ENCODE results near the gene TAX1BP1. TPM values are rescaled to one million over a fixed set of nuclear protein-coding genes. Genes with fewer than 3 reads are reported as not detected.

TAX1BP1 gene
- total and polyA plus RNA-seq, 2 of the 13 experiments (the other 11 are each of a cell fraction or from before 2014, with no cell fraction given) = 95.2 to 98.9 TPM

DNA sequence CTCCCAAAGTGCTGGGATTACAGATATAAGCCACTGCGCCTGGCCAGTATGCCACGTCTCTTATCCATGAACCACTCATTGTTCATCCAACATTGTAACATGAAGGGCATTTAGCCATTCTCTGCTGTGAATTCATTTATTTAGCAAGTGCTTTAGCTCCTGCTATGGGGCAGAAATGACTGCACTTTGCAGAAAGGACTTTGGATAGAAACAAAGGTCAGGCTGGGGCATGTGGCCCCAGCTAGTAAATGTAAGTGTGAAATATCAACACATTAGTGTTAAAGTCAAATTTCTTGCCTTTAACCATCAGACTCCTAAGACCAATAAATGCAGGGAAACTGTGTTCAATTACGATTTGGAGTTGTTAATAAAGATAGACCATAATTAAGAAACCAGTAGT, 27.7 kb upstream of the TAX1BP1 start:
- Histone ChIP-seq H3K36me3 (replicated peaks in 1 of 2; ENCODE audit: control insufficient read depth in 1 of 2, insufficient read depth in 2 of 2, low read length in 2 of 2) (no peaks in the 10 kb centered on the region), H3K4me2 (ENCODE audit: low read depth, low read length) (no peak overlapping the region), H3K27me3 (ENCODE audit: control insufficient read depth in 1 of 2, insufficient read depth in 2 of 2, low read length in 2 of 2) (no peaks in the 10 kb centered on the region), H3K27ac (ENCODE audit: extremely low read length, insufficient read depth, low read length) (no peak overlapping the region), H3K4me1 (ENCODE audit: insufficient read depth, low read length) (peaks cover 58% of the 10 kb centered on the region), H3K4me3 (replicated peaks in 1 of 3; ENCODE audit: insufficient read depth in 1 of 3, low read depth in 2 of 3, low read length in 3 of 3) (no peak overlapping the region), H4K20me1 (ENCODE audit: insufficient read depth, low read length) (no peaks in the 10 kb centered on the region), H3K9ac (ENCODE audit: insufficient read depth, low read depth, low read length) (no peak overlapping the region), H2AFZ (ENCODE audit: low read length) (no peak overlapping the region), H3K79me2 (ENCODE audit: insufficient read depth, low read length) (no peaks in the 10 kb centered on the region), H3K9me3 (ENCODE audit: low read length) (no peaks in the 10 kb centered on the region)
- DNase-seq (ENCODE audit: low spot score) (no peak), ATAC-seq (no peak), FAIRE-seq (no peak)
- CTCF ChIA-PET (ENCODE audit: low intra/inter-chr PET ratio, low total read pairs) = no interaction called here
- POLR2A ChIA-PET = no interaction called here
- BruUV-seq (replicated peaks) = no TSS peak
- WGBS (ENCODE audit: low lambda C conversion rate) = 82% methylated on average over 3 of the region's 3 CpGs
- intact Hi-C loops (cut with micrococcal nuclease; ENCODE audit: unreplicated experiment) (no loop called here), in situ Hi-C loops (cut with HindIII; ENCODE audit: extremely low pct_ligation_motif_present, low pct_unique_long_range_greater_than_20kb) (no loop called here)
- TF ChIP-seq RCOR2 (CRISPR knock-in tag; IDR thresholded peaks at IDR 0.05) (no peak), HNF4A (CRISPR knock-in tag; IDR thresholded peaks at IDR 0.05) (peak; percentile 76), NCOR1 (IDR thresholded peaks at IDR 0.05; ENCODE audit: borderline replicate concordance, low read length) (peak; percentile 71; the same call in 1 of the 2 replicates), MIER3 (CRISPR knock-in tag; IDR thresholded peaks at IDR 0.05; ENCODE audit: borderline replicate concordance) (no peak), SOX13 (IDR thresholded peaks at IDR 0.05) (no peak), SOX13 (CRISPR knock-in tag; conservative IDR thresholded peaks at IDR 0.05 in 1 of 2, IDR thresholded peaks at IDR 0.05 in 1 of 2) (0 out of 4 replicates have a peak, but pooled peaks of 1 of the 2 experiments have one; percentile 14), HNF4G (IDR thresholded peaks at IDR 0.05; ENCODE audit: borderline replicate concordance, low read depth, low read length) (peak; percentile 63), HNF4G (CRISPR knock-in tag; IDR thresholded peaks at IDR 0.05; ENCODE audit: borderline replicate concordance, low read depth) (no peak), ZNF543 (CRISPR knock-in tag; IDR thresholded peaks at IDR 0.05) (no peak), ZSCAN5A (CRISPR knock-in tag; IDR thresholded peaks at IDR 0.05; ENCODE audit: borderline replicate concordance) (no peak), SOX6 (IDR thresholded peaks at IDR 0.05) (no peak), SOX6 (CRISPR knock-in tag; IDR thresholded peaks at IDR 0.05) (peak; percentile 12; the same call in 1 of the 2 replicates), BCL3 (CRISPR knock-in tag; IDR thresholded peaks at IDR 0.05) (no peak), ZNF12 (CRISPR knock-in tag; IDR thresholded peaks at IDR 0.05) (no peak)
- TF ChIP-seq, protein P1, sequence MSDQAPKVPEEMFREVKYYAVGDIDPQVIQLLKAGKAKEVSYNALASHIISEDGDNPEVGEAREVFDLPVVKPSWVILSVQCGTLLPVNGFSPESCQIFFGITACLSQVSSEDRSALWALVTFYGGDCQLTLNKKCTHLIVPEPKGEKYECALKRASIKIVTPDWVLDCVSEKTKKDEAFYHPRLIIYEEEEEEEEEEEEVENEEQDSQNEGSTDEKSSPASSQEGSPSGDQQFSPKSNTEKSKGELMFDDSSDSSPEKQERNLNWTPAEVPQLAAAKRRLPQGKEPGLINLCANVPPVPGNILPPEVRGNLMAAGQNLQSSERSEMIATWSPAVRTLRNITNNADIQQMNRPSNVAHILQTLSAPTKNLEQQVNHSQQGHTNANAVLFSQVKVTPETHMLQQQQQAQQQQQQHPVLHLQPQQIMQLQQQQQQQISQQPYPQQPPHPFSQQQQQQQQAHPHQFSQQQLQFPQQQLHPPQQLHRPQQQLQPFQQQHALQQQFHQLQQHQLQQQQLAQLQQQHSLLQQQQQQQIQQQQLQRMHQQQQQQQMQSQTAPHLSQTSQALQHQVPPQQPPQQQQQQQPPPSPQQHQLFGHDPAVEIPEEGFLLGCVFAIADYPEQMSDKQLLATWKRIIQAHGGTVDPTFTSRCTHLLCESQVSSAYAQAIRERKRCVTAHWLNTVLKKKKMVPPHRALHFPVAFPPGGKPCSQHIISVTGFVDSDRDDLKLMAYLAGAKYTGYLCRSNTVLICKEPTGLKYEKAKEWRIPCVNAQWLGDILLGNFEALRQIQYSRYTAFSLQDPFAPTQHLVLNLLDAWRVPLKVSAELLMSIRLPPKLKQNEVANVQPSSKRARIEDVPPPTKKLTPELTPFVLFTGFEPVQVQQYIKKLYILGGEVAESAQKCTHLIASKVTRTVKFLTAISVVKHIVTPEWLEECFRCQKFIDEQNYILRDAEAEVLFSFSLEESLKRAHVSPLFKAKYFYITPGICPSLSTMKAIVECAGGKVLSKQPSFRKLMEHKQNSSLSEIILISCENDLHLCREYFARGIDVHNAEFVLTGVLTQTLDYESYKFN (CRISPR knock-in tag; conservative IDR thresholded peaks at IDR 0.05) = peak; percentile 48
- TF ChIP-seq, protein P2, sequence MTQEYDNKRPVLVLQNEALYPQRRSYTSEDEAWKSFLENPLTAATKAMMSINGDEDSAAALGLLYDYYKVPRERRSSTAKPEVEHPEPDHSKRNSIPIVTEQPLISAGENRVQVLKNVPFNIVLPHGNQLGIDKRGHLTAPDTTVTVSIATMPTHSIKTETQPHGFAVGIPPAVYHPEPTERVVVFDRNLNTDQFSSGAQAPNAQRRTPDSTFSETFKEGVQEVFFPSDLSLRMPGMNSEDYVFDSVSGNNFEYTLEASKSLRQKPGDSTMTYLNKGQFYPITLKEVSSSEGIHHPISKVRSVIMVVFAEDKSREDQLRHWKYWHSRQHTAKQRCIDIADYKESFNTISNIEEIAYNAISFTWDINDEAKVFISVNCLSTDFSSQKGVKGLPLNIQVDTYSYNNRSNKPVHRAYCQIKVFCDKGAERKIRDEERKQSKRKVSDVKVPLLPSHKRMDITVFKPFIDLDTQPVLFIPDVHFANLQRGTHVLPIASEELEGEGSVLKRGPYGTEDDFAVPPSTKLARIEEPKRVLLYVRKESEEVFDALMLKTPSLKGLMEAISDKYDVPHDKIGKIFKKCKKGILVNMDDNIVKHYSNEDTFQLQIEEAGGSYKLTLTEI (CRISPR knock-in tag; conservative IDR thresholded peaks at IDR 0.05) = no peak
